ENCODE measurements around the gene MAU2.

DNA sequence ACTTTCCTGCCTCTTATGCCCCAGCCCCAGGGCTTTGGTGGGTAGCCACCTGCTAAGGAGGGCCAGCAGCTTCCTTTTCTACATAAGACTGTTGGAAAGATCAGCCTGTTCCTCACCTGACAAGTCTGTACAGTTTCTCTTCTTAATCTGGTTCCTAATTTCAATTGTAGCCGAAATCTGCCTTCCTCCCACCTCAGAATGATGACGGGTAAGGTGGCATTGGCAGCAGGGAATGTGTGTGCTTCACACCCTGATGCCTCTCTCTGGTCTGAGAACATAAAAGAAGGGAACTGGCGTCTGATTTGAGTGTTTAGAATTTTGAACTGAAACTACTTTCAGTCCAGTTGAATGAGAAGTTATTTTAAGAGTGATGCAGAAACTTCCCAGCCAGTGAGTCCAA lies 16.0 kb downstream of the MAU2 start:
- no peak for TF ChIP-seq RAD21 (IDR thresholded peaks at IDR 0.05)
- no peak for TF ChIP-seq CTCF (IDR thresholded peaks at IDR 0.05; ENCODE audit: low read depth, low read length, missing input control)
- TF ChIP-seq YY1 (IDR thresholded peaks at IDR 0.05), result no peak
- TF ChIP-seq SP1 (IDR thresholded peaks at IDR 0.05), result no peak
- TF ChIP-seq, protein P1, sequence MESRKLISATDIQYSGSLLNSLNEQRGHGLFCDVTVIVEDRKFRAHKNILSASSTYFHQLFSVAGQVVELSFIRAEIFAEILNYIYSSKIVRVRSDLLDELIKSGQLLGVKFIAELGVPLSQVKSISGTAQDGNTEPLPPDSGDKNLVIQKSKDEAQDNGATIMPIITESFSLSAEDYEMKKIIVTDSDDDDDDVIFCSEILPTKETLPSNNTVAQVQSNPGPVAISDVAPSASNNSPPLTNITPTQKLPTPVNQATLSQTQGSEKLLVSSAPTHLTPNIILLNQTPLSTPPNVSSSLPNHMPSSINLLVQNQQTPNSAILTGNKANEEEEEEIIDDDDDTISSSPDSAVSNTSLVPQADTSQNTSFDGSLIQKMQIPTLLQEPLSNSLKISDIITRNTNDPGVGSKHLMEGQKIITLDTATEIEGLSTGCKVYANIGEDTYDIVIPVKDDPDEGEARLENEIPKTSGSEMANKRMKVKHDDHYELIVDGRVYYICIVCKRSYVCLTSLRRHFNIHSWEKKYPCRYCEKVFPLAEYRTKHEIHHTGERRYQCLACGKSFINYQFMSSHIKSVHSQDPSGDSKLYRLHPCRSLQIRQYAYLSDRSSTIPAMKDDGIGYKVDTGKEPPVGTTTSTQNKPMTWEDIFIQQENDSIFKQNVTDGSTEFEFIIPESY (IDR thresholded peaks at IDR 0.05), result no peak
- TF ChIP-seq ATF3 (IDR thresholded peaks at IDR 0.05), result no peak
- TF ChIP-seq RXRA (IDR thresholded peaks at IDR 0.05), result no peak
- TF ChIP-seq TAF1 (conservative IDR thresholded peaks at IDR 0.05), result no peak
- TF ChIP-seq FOXA1 (IDR thresholded peaks at IDR 0.05), result no peak
- no peak for TF ChIP-seq JUND (IDR thresholded peaks at IDR 0.05)
- no peak for TF ChIP-seq EGR1 (IDR thresholded peaks at IDR 0.05; ENCODE audit: low read depth in 2 of 2)
- TF ChIP-seq REST (IDR thresholded peaks at IDR 0.05), result no peak
- TF ChIP-seq, protein P2, sequence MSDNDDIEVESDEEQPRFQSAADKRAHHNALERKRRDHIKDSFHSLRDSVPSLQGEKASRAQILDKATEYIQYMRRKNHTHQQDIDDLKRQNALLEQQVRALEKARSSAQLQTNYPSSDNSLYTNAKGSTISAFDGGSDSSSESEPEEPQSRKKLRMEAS (IDR thresholded peaks at IDR 0.05), result no peak
- no peak for TF ChIP-seq GABPA (IDR thresholded peaks at IDR 0.05 in 1 of 2, conservative IDR thresholded peaks at IDR 0.05 in 1 of 2)
